Activated CD8-positive, alpha-beta T cell treated with anti-CD3 and anti-CD28 coated beads, Interleukin-2, amount 10 ng/mL, durations not matched to agents 7 days and 5 days (primary cell): Measurements from ENCODE around the gene ADK. TPM values are rescaled to one million over a fixed set of nuclear protein-coding genes. Genes with fewer than 3 reads are reported as not detected.
"Not testable (repeated sequence)": the region's sequence is repeated elsewhere in the genome, so short reads cannot be mapped to it uniquely, and the experiment has no call there.

Source experiments
- ATAC-seq: fragments of 150-1000 bp; cut with Tn5 transposase; one replicate; pipeline ENCODE4 v1.10.0; 2021; ENCODE audit warnings: moderate library complexity
- CTCF ChIA-PET: fragments of 350-600 bp; sonication (Branson Sonifier 250); formaldehyde crosslinking; loops from one replicate; lab custom pipeline; 2021; ENCODE audit warnings: antibody characterized with exemption; lab: Charles Lee
- POLR2A ChIA-PET: fragments of 350-600 bp; sonication (Branson Sonifier 250); formaldehyde crosslinking; loops from one replicate; lab custom pipeline; 2021; ENCODE audit warnings: antibody characterized with exemption; lab: Charles Lee
- DNase-seq: peaks from one replicate; pipeline ENCODE4 v3.0.0-alpha.2; 2020
- H3K27ac Mint-ChIP-seq: one replicate; pipeline ENCODE4 v1.8.0; 2021; ENCODE audit warnings: mild to moderate bottlenecking, mixed read lengths
- H3K27me3 Mint-ChIP-seq: one replicate; pipeline ENCODE4 v1.8.0; 2021; ENCODE audit warnings: low read depth, mixed read lengths
- H3K36me3 Mint-ChIP-seq: one replicate; pipeline ENCODE4 v1.8.0; 2021; ENCODE audit warnings: low read depth, mixed read lengths
- H3K4me1 Mint-ChIP-seq: one replicate; pipeline ENCODE4 v1.8.0; 2021; ENCODE audit warnings: low read depth, mixed read lengths
- H3K4me3 Mint-ChIP-seq: one replicate; pipeline ENCODE4 v1.8.0; 2021; ENCODE audit warnings: mild to moderate bottlenecking, mixed read lengths
- H3K9me3 Mint-ChIP-seq: one replicate; pipeline ENCODE4 v1.8.0; 2022; ENCODE audit warnings: mixed read lengths; ENCODE audit not compliant: insufficient read depth
- total RNA-seq, 2 experiments: library from RNA; stranded (reverse); gene quantifications; one replicate each; pipeline ENCODE4 v1.2.3, GENCODE V29; 2021

Gene ADK
- total RNA-seq, 2 experiments from 2014 or later = 40.2 to 42.1 TPM

DNA sequence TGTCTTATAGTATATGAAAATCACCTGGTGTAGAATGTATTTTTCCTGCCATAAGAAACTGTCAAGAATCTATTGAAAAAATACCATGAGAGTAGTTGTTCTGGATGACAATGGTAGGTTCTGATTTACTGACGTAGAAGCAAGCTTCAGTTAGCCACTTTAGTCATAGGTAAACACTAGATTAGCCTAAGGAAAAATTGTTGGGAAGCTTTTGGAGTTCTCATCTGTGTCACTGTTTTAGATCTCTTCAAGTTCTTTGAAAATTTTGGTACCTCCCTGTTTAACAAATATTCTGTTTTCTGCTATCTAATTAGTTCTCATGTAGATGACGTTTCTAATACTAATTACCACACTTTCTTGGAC lies 131.8 kb downstream of the ADK start:
- ChIA-PET CTCF (no interaction called here), POLR2A (no interaction called here)
- no peak for DNase-seq
- no peak for ATAC-seq
- peaks cover 4% of the 10 kb centered on the region for H3K9me3 Mint-ChIP-seq
- no peak overlapping the region for H3K4me3 Mint-ChIP-seq
- peaks cover 5% of the 10 kb centered on the region for H3K4me1 Mint-ChIP-seq
- H3K27me3 Mint-ChIP-seq = no peaks in the 10 kb centered on the region
- H3K27ac Mint-ChIP-seq = no peak overlapping the region
- H3K36me3 Mint-ChIP-seq = peaks cover 29% of the 10 kb centered on the region

DNA sequence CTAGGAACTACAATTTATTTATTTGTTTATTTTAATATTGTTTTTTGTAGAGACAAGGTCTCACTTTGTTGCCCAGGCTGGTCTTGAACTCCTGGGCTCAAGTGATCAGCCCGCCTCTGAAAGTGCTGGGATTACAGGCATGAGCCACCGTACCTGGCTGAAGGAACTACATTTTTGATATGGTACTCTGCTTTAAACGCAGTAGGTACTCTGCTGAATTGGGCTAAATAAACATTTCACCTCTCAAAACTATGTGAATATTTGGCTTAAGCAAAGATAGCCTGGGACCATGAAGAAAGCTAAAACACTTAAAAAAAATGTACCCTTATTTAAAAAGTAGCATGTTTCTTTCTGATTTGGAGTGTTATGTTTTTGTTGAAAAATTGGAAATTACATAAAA lies 138.2 kb downstream of the ADK start:
- POLR2A ChIA-PET = no interaction called here

DNA sequence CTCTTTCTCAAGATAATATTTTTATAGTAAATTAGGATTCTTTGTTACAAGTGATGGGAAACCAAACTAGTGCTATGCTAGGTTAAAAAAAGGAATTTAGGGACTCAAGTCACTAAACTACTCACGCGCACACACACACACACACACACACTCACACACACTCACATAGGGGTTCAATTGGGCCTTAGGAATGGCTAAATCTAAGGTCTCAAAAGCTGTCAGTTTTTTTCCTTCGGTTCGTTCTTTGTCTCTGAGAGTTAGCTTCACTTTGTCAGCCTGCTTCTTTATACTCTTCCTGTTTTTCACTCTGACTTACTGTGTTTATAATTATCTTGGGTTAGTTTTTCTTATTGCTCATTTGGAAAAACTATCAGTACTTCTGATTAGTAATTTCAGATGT lies 138.9 kb downstream of the ADK start:
- H3K9me3 Mint-ChIP-seq = no peaks in the 10 kb centered on the region
- ChIA-PET POLR2A (no interaction called here), CTCF (no interaction called here)
- peaks cover 7% of the 10 kb centered on the region for H3K4me1 Mint-ChIP-seq
- no peak overlapping the region for H3K4me3 Mint-ChIP-seq
- DNase-seq (no peak), ATAC-seq (no peak)
- H3K27me3 Mint-ChIP-seq = no peaks in the 10 kb centered on the region
- peaks cover 5% of the 10 kb centered on the region for H3K36me3 Mint-ChIP-seq
- H3K27ac Mint-ChIP-seq = no peak overlapping the region

More for the DNA sequence above, 138.2 kb downstream of the ADK start:
- no peak overlapping the region for H3K27ac Mint-ChIP-seq
- peaks cover 7% of the 10 kb centered on the region for H3K4me1 Mint-ChIP-seq
- DNase-seq = no peak
- H3K36me3 Mint-ChIP-seq = peaks cover 13% of the 10 kb centered on the region
- no peak overlapping the region for H3K4me3 Mint-ChIP-seq
- no peaks in the 10 kb centered on the region for H3K27me3 Mint-ChIP-seq
- no peak for ATAC-seq
- peaks cover 4% of the 10 kb centered on the region for H3K9me3 Mint-ChIP-seq
- CTCF ChIA-PET = interaction anchor here (0.8 to 1.2 kb wide), 2 partner anchors 19 to 37 kb away, joined by 4 to 5 read pairs; no protein-coding TSS in a partner anchor

DNA sequence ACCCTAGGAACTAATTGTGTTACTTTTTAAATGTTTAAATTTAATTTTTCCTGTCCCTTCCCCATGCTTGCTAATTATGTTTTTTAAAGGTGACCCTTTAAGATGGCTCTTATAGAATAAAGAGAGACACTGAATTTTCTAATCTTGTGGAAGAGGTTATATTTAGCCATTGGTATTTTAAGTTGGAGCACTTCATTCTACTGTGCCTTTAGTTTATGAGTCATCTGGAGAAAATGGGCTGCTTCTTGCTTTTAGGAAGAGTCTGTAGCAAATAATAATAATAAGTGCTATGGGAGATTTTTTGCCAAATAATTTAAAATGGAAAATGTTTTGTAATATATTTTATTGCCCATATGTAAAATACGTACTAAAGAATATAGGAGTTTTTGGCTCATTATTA lies 139.7 kb downstream of the ADK start:
- Mint-ChIP-seq H3K27me3 (no peaks in the 10 kb centered on the region), H3K9me3 (no peaks in the 10 kb centered on the region), H3K4me3 (no peak overlapping the region), H3K4me1 (peaks cover 7% of the 10 kb centered on the region), H3K27ac (no peak overlapping the region), H3K36me3 (peaks cover 2% of the 10 kb centered on the region)
- ChIA-PET CTCF (no interaction called here), POLR2A (no interaction called here)
- DNase-seq (no peak), ATAC-seq (no peak)

DNA sequence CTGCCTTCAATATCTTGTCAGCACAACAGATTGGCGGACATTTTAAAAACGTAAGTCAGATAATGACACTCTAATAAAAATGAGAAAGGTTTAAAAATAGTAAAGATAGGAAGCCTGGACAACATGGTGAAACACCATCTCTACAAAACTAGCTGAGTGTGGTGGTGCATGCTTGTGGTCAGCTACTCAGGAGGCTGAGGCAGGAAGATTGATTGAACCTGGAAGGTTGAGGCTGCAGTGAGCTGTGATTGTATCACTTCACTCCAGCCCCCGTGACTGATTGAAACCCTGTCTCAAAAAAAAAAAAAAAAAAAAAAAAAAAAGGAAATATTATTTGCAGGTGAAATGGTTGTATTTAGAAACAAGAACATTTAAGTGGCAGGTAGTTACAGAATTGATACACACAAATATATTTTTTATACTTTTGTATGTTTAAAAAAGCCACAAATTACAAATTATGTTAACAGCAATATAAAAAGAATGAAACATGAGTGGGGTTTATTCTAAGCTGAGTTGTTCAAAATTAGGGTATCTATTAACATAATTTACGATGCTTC lies 141.9 kb downstream of the ADK start:
- Mint-ChIP-seq H3K27ac (no peak overlapping the region), H3K9me3 (no peaks in the 10 kb centered on the region), H3K27me3 (no peaks in the 10 kb centered on the region), H3K4me1 (peaks cover 7% of the 10 kb centered on the region), H3K4me3 (no peak overlapping the region), H3K36me3 (peaks cover 5% of the 10 kb centered on the region)
- CTCF ChIA-PET = no interaction called here
- POLR2A ChIA-PET = no interaction called here
- ATAC-seq = no peak
- DNase-seq = no peak

DNA sequence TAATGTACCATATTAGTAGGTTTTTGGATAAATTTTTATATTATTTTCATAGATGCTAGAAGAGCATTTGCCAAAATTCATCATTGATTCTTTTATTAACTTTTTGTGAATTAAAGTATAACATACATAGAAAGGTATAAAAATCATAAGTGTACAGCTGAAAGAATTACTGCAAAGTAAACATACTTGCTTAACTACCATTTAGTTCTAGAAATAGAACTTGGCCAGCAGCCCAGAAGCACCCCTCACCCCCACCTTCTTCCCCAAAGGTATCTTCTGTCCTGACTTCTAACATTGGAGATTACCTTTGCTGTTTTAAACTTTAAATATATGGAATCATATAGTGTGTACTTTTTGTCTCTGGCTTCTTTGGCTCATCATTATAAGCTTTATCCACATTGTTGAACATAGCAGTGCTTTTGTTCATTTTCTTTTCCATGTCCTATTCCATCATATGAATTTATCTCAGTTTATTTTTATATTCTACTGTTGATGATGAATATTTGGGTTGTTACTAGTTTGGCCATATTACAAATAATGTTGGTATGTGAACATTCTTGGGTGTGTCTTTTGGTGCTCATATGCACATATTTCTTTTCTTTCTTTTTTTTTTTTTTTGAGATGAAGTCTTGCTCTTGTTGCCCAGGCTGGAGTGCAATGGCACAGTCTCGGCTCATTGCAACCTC lies 142.8 kb downstream of the ADK start:
- peaks cover 5% of the 10 kb centered on the region for H3K36me3 Mint-ChIP-seq
- ChIA-PET POLR2A (no interaction called here), CTCF (no interaction called here)
- no peaks in the 10 kb centered on the region for H3K9me3 Mint-ChIP-seq
- no peak overlapping the region for H3K27ac Mint-ChIP-seq
- no peak for DNase-seq
- H3K4me3 Mint-ChIP-seq = no peak overlapping the region
- peaks cover 7% of the 10 kb centered on the region for H3K4me1 Mint-ChIP-seq
- no peak for ATAC-seq
- H3K27me3 Mint-ChIP-seq = no peaks in the 10 kb centered on the region

DNA sequence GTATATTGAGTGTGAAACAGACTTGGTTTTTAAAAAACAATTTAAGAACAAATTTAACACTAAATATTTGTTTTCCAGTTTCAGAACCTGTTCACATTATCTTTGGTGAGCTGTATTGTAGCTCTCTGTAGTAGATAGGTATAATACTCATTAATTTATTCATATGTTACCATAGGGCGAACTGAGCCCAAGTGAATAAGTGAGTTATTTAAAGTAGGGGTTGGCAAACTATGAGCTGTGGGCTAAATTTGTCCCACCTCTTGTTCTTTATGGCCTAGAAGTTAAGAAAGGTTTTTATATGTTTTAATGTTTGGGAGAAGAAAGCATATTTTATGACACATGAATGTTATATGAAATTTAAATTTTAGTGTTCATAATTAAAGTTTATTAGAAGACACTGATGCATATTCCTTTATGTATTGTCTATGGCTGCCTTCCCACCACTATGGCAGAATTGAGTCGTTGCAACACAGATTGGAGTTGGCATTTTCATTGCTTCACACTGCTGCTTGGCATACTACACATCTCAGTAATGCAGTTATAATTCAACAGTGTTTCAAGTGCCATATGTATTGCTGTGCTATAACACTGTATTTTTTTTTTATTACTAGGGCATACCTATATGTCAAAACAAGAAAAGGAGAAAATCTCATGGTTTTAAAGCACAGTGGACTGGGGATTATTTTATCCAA lies 146.5 kb downstream of the ADK start:
- no peak overlapping the region for H3K4me3 Mint-ChIP-seq
- CTCF ChIA-PET = no interaction called here
- POLR2A ChIA-PET = no interaction called here
- no peak for DNase-seq
- H3K9me3 Mint-ChIP-seq = no peaks in the 10 kb centered on the region
- ATAC-seq = no peak
- no peaks in the 10 kb centered on the region for H3K27me3 Mint-ChIP-seq
- H3K36me3 Mint-ChIP-seq = peaks cover 5% of the 10 kb centered on the region
- H3K4me1 Mint-ChIP-seq = peaks cover 4% of the 10 kb centered on the region
- H3K27ac Mint-ChIP-seq = no peak overlapping the region

DNA sequence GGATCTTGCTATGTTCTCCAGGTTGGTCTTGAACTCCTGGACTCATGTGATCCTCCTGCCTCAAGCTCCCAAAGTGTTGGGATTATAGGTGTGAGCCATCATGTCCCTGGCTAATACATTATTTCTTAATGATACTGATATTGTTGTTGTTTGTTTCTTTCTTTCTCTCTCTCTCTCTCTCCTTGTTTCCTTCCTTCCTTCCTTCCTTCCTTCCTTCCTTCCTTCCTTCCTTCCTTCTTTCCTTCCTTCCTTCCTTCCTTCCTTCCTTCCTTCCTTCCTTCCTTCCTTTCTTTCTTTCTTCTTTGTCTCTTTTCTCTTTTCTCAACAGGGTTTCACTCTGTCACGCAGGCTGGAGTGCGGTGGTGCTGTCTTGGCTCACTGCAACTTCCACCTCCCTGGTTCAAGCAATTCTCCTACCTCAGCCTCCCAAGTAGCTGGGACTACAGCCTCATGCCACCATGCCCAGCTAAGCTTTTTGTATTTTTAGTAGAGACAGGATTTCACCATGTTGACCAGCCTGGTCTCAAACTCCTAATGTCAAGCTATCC lies 149.1 kb downstream of the ADK start:
- H3K27ac Mint-ChIP-seq, H3K27me3 Mint-ChIP-seq: not testable (repeated sequence)
- CTCF ChIA-PET = interaction anchor here (0.9 kb wide), 1 partner anchor 24 kb away, joined by 4 read pairs; no protein-coding TSS in a partner anchor

DNA sequence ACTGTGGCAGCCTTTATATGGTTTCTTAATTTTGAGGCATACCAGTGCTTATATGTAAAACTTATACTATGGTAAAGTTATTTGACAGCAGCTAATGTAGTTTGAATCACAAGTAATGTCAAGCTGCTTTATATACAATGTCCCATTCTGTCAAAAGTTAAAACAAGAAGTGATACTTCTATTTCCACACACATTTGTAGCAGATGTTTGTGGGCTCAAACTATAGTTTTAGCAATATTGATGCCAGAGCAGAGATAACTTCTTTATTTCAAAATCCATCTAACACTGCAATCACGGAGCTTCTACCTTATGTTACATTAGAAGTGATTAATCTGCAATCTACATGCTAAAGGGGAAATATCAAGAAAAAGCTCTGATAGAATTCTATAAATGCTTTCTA lies 149.6 kb downstream of the ADK start:
- DNase-seq (no peak), ATAC-seq (no peak)
- H3K36me3 Mint-ChIP-seq = peaks cover 2% of the 10 kb centered on the region
- CTCF ChIA-PET = interaction anchor here (0.9 kb wide), 1 partner anchor 25 kb away, joined by 4 read pairs; no protein-coding TSS in a partner anchor
- no peaks in the 10 kb centered on the region for H3K27me3 Mint-ChIP-seq
- no peaks in the 10 kb centered on the region for H3K9me3 Mint-ChIP-seq
- no peak overlapping the region for H3K4me3 Mint-ChIP-seq
- H3K4me1 Mint-ChIP-seq = peaks cover 2% of the 10 kb centered on the region
- POLR2A ChIA-PET = no interaction called here
- H3K27ac Mint-ChIP-seq = no peak overlapping the region

More for the DNA sequence above, 149.1 kb downstream of the ADK start:
- ATAC-seq, H3K4me3 Mint-ChIP-seq, H3K36me3 Mint-ChIP-seq, DNase-seq, H3K4me1 Mint-ChIP-seq, POLR2A ChIA-PET, H3K9me3 Mint-ChIP-seq: not testable (repeated sequence)

DNA sequence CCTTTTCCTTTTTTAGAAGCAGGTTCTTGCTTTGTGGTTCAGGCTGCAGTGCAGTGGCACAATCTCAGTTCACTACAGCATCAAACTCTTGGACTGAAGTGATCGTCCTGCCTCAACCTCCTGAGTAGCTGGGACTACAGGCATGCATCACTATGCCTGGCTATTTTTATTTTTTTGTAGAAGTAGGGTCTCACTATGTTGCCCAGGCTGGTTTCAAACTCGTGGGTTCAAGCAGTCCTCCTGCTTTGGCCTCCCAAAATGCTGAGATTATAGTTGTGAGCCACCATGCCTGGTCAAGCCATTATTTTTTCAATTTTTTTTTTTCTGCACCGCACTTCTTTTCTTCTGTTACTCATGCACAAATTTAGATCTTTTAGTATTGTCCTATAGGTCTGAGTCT lies 154.7 kb downstream of the ADK start:
- Mint-ChIP-seq H3K36me3 (no peaks in the 10 kb centered on the region), H3K9me3 (no peaks in the 10 kb centered on the region), H3K4me3 (no peak overlapping the region), H3K4me1 (peaks cover 6% of the 10 kb centered on the region), H3K27ac (no peak overlapping the region), H3K27me3 (no peaks in the 10 kb centered on the region)
- DNase-seq (no peak), ATAC-seq (no peak)
- ChIA-PET POLR2A (no interaction called here), CTCF (no interaction called here)

DNA sequence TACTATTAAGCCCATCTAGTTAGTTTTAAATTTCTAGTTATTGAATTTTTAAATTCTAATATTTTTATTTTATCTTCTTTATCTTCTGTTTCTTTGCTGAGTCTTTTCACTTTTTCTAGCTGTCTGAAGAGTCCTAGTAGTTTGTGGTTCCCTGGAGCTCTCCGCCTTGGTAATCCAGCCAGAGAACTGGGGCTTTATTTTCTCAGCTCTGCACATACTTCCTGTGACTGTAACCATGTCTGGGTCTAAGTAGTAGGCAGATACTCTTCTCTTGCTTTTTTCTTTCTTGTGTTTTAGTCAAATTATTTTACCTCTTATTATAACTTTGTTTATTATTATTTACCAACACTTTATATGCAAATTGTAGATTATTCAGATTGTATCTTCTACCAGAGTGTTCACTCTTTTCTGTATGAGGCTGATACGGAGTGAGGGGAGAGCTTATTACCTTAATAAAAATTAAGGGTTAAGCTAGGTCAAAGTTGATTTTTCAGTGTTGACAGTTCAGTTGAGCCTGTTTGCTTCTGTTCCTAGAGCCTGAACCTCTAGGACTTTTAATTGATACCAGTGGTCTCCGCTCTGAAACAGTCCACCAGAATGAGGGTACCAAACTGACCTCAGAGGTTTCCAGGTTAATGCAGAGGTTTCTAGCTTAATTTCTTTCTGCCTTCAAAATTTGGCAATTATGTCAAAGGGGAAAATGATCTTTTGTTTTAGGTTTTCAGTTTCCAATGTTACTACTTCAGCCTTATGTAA lies 155.4 kb downstream of the ADK start:
- CTCF ChIA-PET = interaction anchor here (1.8 kb wide), 1 partner anchor 62 kb away, joined by 5 read pairs; no protein-coding TSS in a partner anchor
- peaks cover 6% of the 10 kb centered on the region for H3K4me1 Mint-ChIP-seq
- no peaks in the 10 kb centered on the region for H3K27me3 Mint-ChIP-seq

More for the DNA sequence above, 155.4 kb downstream of the ADK start:
- no peaks in the 10 kb centered on the region for H3K36me3 Mint-ChIP-seq
- H3K4me3 Mint-ChIP-seq = no peak overlapping the region
- no peaks in the 10 kb centered on the region for H3K9me3 Mint-ChIP-seq
- no peak overlapping the region for H3K27ac Mint-ChIP-seq
- ATAC-seq = no peak
- POLR2A ChIA-PET = no interaction called here
- no peak for DNase-seq
